ENCODE results near the gene C1QTNF9.
"Not testable (repeated sequence)": the region's sequence is repeated elsewhere in the genome, so short reads cannot be mapped to it uniquely, and the experiment has no call there.

The C1QTNF9 gene

GRCh38 chr13:24366315-24366714 is 56.9 kb downstream of the C1QTNF9 start:
- not testable (repeated sequence) for DNase-seq

- not testable (repeated sequence) for DNase-seq
Observed at GRCh38 chr13:24371273-24371672, 61.9 kb downstream of the C1QTNF9 start.

Data from fibroblast of skin of right biceps (primary cell).